ENCODE data around the gene RFLNA.

RFLNA gene

DNA sequence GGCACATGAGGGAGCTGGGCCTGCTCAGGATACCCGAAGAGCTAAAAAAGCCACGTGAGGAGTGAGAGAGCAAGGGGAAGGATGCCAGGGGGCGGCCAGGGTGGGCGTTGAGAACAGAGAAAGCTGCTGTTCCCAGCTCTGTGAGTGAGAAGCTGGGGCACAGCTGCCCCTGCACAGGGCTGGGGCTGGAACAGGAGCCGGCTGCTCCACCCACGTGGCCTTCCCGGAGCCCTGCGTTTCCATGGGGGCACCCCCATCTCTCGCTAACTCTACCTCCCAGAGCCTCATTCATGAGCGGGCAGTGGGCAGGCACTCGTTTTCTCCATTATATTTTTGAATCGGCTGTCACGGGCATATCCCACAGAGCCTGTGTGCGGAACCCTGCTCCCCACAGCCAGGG, 42.7 kb downstream of the RFLNA start:
- Histone ChIP-seq H3K9ac (no peak overlapping the region), H3K4me2 (no peak overlapping the region), H3K9me3 (replicated peaks in 1 of 11) (no peaks in the 10 kb centered on the region), H3K27me3 (no peaks in the 10 kb centered on the region), H3K36me3 (peaks cover 66 to 87% (median 83%) of the 10 kb centered on the region in 11 experiments), H3K4me3 (no peak overlapping the region), H4K20me1 (peaks cover 0 to 84% (median 0%) of the 10 kb centered on the region in 11 experiments; a peak in 9 of 22 replicates), H3K4me1 (no peaks in the 10 kb centered on the region), H3K27ac (no peak overlapping the region)
- TF ChIP-seq Cebpa-rat (IDR thresholded peaks at IDR 0.05), result no peak

DNA sequence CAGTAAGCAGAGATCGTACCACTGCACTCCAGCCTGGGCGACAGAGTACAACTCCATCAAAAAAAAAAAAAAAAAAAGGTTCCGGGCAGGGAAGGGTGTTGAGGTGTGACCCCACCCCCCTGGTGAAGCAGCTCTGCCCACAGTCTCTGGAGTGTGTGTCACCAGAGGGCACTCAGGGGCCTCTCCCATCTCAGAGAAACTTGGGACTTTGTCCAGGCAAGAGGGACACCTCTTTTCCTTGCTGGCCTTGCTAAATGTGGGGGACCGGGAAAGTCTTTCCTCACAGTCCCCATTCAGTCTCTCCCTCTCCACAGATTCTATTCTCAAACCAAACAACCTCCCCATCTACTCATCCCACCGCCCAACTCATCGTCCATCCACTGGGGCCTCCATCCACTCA, 43.6 kb downstream of the RFLNA start:
- Histone ChIP-seq H3K4me1 (no peaks in the 10 kb centered on the region), H3K27me3 (no peaks in the 10 kb centered on the region), H4K20me1 (peaks cover 0 to 85% (median 0%) of the 10 kb centered on the region in 11 experiments; a peak in 9 of 22 replicates), H3K9ac (no peak overlapping the region), H3K4me2 (no peak overlapping the region), H3K27ac (no peak overlapping the region), H3K4me3 (no peak overlapping the region), H3K9me3 (replicated peaks in 1 of 11) (no peaks in the 10 kb centered on the region), H3K36me3 (peaks cover 69 to 88% (median 85%) of the 10 kb centered on the region in 11 experiments)
- no peak for TF ChIP-seq Cebpa-rat (IDR thresholded peaks at IDR 0.05)

DNA sequence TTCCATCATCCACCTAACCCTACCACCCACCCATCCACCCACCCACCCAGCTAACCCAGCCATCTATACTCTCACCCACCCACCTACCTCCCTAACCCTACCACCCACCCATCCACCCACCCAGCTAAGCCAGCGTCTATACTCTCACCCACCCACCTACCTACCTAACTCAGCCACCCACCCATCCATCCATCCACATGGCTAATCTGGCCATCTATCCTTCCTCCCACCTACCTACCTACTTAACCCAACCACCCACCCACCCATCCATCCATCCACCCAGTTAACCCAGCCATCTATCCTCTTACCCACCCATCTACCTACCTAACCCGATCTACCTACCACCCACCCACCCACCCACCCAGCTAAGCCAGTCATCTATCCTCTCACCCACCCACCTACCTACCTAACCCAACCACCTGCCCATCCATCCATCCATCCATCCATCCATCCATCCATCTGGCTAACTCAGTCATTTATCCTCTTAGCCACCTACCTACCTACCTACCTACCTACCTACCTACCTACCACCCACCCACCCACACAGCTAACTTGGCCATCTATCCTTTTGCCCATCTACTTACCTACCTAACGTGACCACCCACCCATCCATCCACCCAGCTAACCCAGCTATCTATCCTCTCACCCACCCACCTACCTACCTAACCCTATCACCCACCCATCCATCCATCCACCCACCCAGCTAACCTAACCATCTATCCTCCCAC, 44.1 kb downstream of the RFLNA start:
- no peak for TF ChIP-seq Cebpa-rat (IDR thresholded peaks at IDR 0.05)
- Histone ChIP-seq H3K4me3 (no peak overlapping the region), H3K27ac (no peak overlapping the region), H3K4me2 (no peak overlapping the region), H3K9ac (no peak overlapping the region), H3K27me3 (no peaks in the 10 kb centered on the region), H3K36me3 (peaks cover 72 to 89% (median 86%) of the 10 kb centered on the region in 11 experiments), H3K9me3 (replicated peaks in 1 of 11) (no peaks in the 10 kb centered on the region), H3K4me1 (no peaks in the 10 kb centered on the region), H4K20me1 (peaks cover 0 to 88% (median 0%) of the 10 kb centered on the region in 11 experiments; a peak in 10 of 22 replicates)

DNA sequence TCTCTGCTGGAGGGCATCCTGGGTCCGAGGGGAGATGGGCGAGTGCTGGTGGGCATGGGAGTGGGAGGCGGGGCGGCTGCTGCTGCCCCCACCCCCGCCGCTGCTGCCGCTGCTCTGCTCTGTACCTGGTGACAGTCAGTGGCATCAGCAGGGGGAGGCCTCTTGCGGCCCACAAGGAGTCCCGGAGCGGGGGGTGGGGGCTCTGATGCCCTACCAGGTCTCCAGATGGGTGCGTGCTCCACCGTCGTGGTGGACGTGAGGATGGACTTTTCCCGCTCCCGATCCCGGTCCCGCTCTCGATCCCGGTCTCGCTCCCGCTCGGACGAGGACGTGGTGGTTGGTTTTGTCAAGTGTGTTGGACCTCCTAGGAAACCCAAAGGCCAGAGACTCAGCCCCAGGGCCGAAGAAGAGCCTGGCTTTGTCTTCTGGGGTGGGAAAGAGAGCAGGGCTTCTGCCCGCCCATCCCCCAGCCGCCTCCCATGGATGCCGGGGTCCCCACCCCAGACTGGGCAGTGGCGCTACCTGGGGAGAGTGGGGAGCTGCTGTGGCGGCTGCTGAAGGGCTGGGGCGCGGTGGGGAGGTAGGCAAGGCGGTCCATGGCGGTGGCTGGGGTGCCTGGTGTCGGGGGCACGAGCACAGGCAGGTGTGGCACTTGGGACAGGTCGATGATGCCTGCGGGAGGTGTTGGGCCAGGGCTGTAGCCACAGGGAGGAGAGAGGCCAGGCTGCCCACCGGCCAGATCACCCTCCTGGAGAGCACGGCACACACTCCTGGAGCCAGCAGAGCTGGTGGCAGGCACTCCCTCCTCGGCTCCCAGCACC, 45.4 kb downstream of the RFLNA start:
- no peak overlapping the region for H3K4me3 ChIP-seq
- no peaks in the 10 kb centered on the region for H3K4me1 ChIP-seq
- H4K20me1 ChIP-seq, result peaks cover 0 to 88% (median 0%) of the 10 kb centered on the region in 11 experiments; a peak in 10 of 22 replicates
- no peaks in the 10 kb centered on the region for H3K27me3 ChIP-seq
- H3K27ac ChIP-seq, result no peak overlapping the region
- no peaks in the 10 kb centered on the region for H3K9me3 ChIP-seq (replicated peaks in 1 of 11)
- peaks cover 72 to 89% (median 86%) of the 10 kb centered on the region in 11 experiments for H3K36me3 ChIP-seq
- H3K9ac ChIP-seq, result no peak overlapping the region
- H3K4me2 ChIP-seq, result no peak overlapping the region
- TF ChIP-seq Cebpa-rat (IDR thresholded peaks at IDR 0.05), result no peak

DNA sequence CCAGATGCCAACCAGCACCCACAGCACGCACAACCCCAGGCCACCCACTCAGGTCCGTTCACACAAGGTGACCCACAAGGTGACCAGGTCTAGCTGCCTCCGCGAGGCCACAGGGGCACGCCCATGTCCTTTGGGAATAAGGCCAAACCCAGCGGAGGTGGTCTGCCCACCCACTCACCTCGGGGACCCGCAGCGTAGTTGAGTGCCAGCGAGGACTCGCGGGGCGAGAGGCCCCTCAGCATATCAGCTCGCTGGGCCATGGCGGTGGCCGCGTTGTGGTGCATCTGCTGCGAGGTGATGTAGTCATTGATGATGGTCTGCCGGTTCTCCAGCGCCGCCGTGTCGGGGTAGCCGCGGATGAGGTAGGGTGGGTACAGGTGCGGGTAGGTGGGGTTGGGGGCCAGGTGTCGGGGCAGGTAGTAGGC, 46.8 kb downstream of the RFLNA start:
- no peak overlapping the region for H3K4me3 ChIP-seq
- H4K20me1 ChIP-seq, result peaks cover 0 to 87% (median 0%) of the 10 kb centered on the region in 11 experiments; a peak in 10 of 22 replicates
- H3K27me3 ChIP-seq, result no peaks in the 10 kb centered on the region
- no peaks in the 10 kb centered on the region for H3K9me3 ChIP-seq (replicated peaks in 1 of 11)
- H3K27ac ChIP-seq, result no peak overlapping the region
- H3K4me1 ChIP-seq, result no peaks in the 10 kb centered on the region
- H3K36me3 ChIP-seq, result peaks cover 72 to 89% (median 86%) of the 10 kb centered on the region in 11 experiments
- no peak overlapping the region for H3K4me2 ChIP-seq
- no peak overlapping the region for H3K9ac ChIP-seq
- no peak for TF ChIP-seq Cebpa-rat (IDR thresholded peaks at IDR 0.05)

DNA sequence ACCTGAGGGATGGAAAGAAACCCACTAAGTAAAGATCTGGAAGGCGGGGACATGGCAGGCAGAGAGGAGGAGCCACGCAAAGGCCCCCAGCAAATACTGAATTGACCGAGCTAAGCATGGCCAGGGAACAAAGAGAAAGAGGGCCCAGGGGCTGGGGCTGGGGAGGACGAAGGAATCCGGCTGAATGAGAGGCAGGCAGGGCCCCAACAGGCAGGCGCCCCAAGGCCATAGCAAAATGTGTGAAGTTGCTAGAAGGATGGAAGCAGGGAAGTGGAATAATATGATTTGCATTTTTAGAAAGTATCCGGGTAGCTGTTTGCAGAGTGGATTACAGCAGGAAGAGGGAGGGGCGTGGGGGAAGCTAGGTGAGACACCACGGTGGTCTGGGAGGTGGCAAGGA, 49.1 kb downstream of the RFLNA start:
- H3K4me2 ChIP-seq, result no peak overlapping the region
- no peak overlapping the region for H3K4me3 ChIP-seq
- no peak for TF ChIP-seq Cebpa-rat (IDR thresholded peaks at IDR 0.05)
- H3K36me3 ChIP-seq, result peaks cover 80 to 93% (median 91%) of the 10 kb centered on the region in 11 experiments
- no peak overlapping the region for H3K27ac ChIP-seq
- no peaks in the 10 kb centered on the region for H3K9me3 ChIP-seq (replicated peaks in 1 of 11)
- H3K4me1 ChIP-seq, result no peaks in the 10 kb centered on the region
- H3K27me3 ChIP-seq, result no peaks in the 10 kb centered on the region
- no peak overlapping the region for H3K9ac ChIP-seq
- H4K20me1 ChIP-seq, result peaks cover 0 to 91% (median 11%) of the 10 kb centered on the region in 11 experiments; a peak in 13 of 22 replicates

DNA sequence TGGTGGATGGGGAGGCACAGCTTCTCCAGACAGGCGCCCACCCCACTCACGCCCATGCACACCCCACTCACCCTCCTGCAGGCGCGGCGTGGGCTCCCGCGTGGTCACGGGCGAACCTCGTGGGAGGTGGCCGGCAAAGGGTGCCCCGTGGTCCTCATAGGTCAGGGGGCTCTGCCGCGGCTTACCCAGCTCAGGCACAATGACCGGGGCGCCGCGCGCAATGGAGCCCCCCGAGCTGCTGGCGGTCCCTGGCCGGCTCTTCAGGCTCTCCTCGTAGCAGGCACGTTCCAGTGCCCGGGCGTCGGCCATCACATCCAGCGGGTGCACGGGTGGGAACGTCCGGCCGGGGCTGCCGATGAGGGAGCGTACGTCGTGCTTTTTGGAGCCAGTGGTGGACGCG, 49.6 kb downstream of the RFLNA start:
- peaks cover 83 to 98% (median 96%) of the 10 kb centered on the region in 11 experiments for H3K36me3 ChIP-seq
- no peak overlapping the region for H3K9ac ChIP-seq
- H3K4me2 ChIP-seq, result no peak overlapping the region
- no peak for TF ChIP-seq Cebpa-rat (IDR thresholded peaks at IDR 0.05)
- no peaks in the 10 kb centered on the region for H3K9me3 ChIP-seq (replicated peaks in 1 of 11)
- peaks cover 0 to 96% (median 12%) of the 10 kb centered on the region in 11 experiments; a peak in 13 of 22 replicates for H4K20me1 ChIP-seq
- no peak overlapping the region for H3K4me3 ChIP-seq
- no peak overlapping the region for H3K27ac ChIP-seq
- no peaks in the 10 kb centered on the region for H3K4me1 ChIP-seq
- no peaks in the 10 kb centered on the region for H3K27me3 ChIP-seq

DNA sequence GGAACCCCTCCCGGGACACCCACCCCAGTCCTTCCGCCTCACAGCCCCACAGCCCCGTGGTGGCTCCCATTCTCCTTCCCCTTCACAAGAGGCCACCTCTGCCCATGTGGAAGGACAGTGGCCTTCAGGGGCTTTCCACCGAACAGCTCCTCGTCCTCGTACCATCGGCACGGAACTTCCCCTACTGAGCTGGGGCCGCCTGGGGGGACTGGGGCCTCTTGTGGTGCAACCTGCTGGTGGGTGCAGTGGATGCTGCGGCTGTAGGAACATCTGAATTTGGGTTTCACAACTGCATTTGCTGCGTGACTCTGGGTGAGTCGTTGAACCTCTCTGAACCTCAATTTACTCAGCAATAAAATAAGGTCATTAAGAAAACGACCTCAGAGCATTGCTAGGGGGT, 50.9 kb downstream of the RFLNA start:
- Histone ChIP-seq H3K4me3 (no peak overlapping the region), H3K9me3 (replicated peaks in 1 of 11) (no peaks in the 10 kb centered on the region), H3K27me3 (no peaks in the 10 kb centered on the region), H3K9ac (no peak overlapping the region; a peak in 1 of 22 replicates), H3K27ac (no peak overlapping the region), H3K36me3 (peaks cover 86 to 100% (median 98%) of the 10 kb centered on the region in 11 experiments), H4K20me1 (peaks cover 0 to 99% (median 23%) of the 10 kb centered on the region in 11 experiments; a peak in 13 of 22 replicates), H3K4me1 (no peaks in the 10 kb centered on the region), H3K4me2 (no peak overlapping the region)
- no peak for TF ChIP-seq Cebpa-rat (IDR thresholded peaks at IDR 0.05)

DNA sequence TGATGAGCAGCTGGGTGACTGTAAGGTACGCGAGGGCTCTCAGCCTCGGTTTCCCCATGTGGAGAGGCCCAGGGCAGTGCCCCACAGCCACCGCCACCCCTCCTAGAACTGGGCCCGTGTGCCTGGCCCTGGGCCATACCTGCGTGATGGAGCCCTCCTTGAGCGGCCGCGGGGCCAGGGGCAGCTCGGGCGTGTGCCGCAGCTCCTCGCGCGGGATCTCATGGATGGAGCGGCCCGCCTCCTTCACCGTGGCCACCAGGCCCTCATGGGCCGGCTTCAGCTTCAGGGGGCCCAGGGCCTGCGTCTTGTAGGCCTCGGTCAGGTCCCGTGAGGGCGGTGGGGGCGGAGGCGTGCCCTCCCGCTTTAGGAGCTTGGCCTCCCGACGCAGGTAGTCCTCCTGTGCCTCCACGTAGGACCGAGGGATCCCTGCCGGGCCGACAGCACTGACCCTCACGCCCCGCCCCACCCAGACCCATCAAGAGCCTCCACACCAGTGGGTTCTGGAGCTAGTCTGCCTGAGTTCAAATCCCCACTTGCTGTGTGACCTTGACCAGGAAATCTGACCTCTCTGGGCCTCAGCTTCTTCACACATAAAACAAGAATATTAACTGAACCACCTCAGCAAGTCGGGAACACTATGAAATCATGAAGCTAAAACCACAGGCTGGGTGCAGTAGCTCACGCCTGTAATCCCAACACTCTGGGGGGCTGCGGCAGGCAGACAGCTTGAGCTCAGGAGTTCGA, 51.7 kb downstream of the RFLNA start:
- H3K36me3 ChIP-seq, result peaks cover 90 to 100% (median 99%) of the 10 kb centered on the region in 11 experiments
- TF ChIP-seq Cebpa-rat (IDR thresholded peaks at IDR 0.05), result no peak

More for the DNA sequence above, 51.7 kb downstream of the RFLNA start:
- Histone ChIP-seq H3K4me2 (no peak overlapping the region), H3K9ac (no peak overlapping the region), H3K4me3 (no peak overlapping the region), H4K20me1 (peaks cover 0 to 99% (median 23%) of the 10 kb centered on the region in 11 experiments; a peak in 14 of 22 replicates), H3K27me3 (no peaks in the 10 kb centered on the region), H3K27ac (no peak overlapping the region), H3K9me3 (replicated peaks in 1 of 11) (no peaks in the 10 kb centered on the region), H3K4me1 (peaks cover 0 to 5% (median 0%) of the 10 kb centered on the region in 10 experiments; a peak in 1 of 20 replicates)
